Lower lobe of right lung (tissue), 2 donors: ENCODE measurements around the gene INPP4B. TPM values are rescaled to one million over a fixed set of nuclear protein-coding genes. Genes with fewer than 3 reads are reported as not detected.

Source experiments
- ATAC-seq, 2 donors: fragments of 200-7000 bp; cut with Tn5 transposase; one replicate each; pipeline ENCODE4 v1.9.1; 2020 to 2022; ENCODE audit warnings: mild to moderate bottlenecking in 2 of 2, moderate library complexity in 2 of 2
- DNase-seq: peaks from one replicate; pipeline ENCODE4 v3.0.0-alpha.2; 2020
- H3K27ac ChIP-seq: fragments of 200-600 bp; one replicate; pipeline ENCODE4 v1.8.0; 2022
- H3K27me3 ChIP-seq: fragments of 200-600 bp; one replicate; pipeline ENCODE4 v1.8.0; 2022; ENCODE audit warnings: low read depth
- H3K36me3 ChIP-seq: fragments of 200-600 bp; one replicate; pipeline ENCODE4 v1.8.0; 2022; ENCODE audit warnings: mild to moderate bottlenecking
- H3K4me1 ChIP-seq: fragments of 200-600 bp; one replicate; pipeline ENCODE4 v1.8.0; 2022
- H3K4me3 ChIP-seq: fragments of 200-600 bp; one replicate; pipeline ENCODE4 v1.8.0; 2022; ENCODE audit warnings: mild to moderate bottlenecking
- H3K9me3 ChIP-seq: fragments of 200-600 bp; one replicate; pipeline ENCODE4 v1.8.0; 2022
- CTCF ChIP-seq: fragments of 200-600 bp; IDR thresholded peaks from one replicate; pipeline ENCODE4 v1.8.0; 2022; ENCODE audit warnings: antibody characterized with exemption, mild to moderate bottlenecking
- intact Hi-C: fragments of 100-400 bp; cut with DNase I; formaldehyde crosslinking; loops from one replicate; pipeline ENCODE4 v1.11.0; 2022
- total RNA-seq: library from RNA; stranded (reverse); fragmentation: NEBNext Ultra II Directional; extraction: Animal tissue kit (Norgen Biotek cat#: 25700); gene quantifications from one replicate; pipeline ENCODE4 v1.2.1, GENCODE V29; 2021
- donor health status: DM: no; HTN: yes; CAD: no; lungs with severe emphysema.

Gene INPP4B
- total RNA-seq, 1 donor from 2014 or later = 12.1 TPM

- H3K4me3 ChIP-seq = no peak overlapping the region
- no peaks in the 10 kb centered on the region for H3K36me3 ChIP-seq
- TF ChIP-seq CTCF = no peak
- ATAC-seq (no peak), DNase-seq (no peak)
- no peaks in the 10 kb centered on the region for H3K27me3 ChIP-seq
- no peak overlapping the region for H3K27ac ChIP-seq
- intact Hi-C loops = no loop called here
- H3K9me3 ChIP-seq = no peaks in the 10 kb centered on the region
- no peaks in the 10 kb centered on the region for H3K4me1 ChIP-seq
Observed at GRCh38 chr4:142706381-142706780, 139.7 kb downstream of the INPP4B start.

- ATAC-seq = no peak
- Histone ChIP-seq H3K9me3 (no peaks in the 10 kb centered on the region), H3K4me3 (no peak overlapping the region)
Observed at GRCh38 chr4:142705820-142706219, 140.3 kb downstream of the INPP4B start.

GRCh38 chr4:142703694-142704309 lies 142.3 kb downstream of the INPP4B start:
- H3K27ac ChIP-seq = no peak overlapping the region
- no peaks in the 10 kb centered on the region for H3K36me3 ChIP-seq
- no peak overlapping the region for H3K4me3 ChIP-seq
- ATAC-seq (no peak), DNase-seq (no peak)
- no peaks in the 10 kb centered on the region for H3K4me1 ChIP-seq
- intact Hi-C loops = no loop called here
- TF ChIP-seq CTCF = no peak
- no peaks in the 10 kb centered on the region for H3K9me3 ChIP-seq
- H3K27me3 ChIP-seq = no peaks in the 10 kb centered on the region

More at GRCh38 chr4:142705820-142706219, 140.3 kb downstream of the INPP4B start:
- H3K27me3 ChIP-seq = no peaks in the 10 kb centered on the region
- intact Hi-C loops = no loop called here
- H3K4me1 ChIP-seq = no peaks in the 10 kb centered on the region
- no peak overlapping the region for H3K27ac ChIP-seq
- TF ChIP-seq CTCF = no peak
- no peak for DNase-seq
- H3K36me3 ChIP-seq = no peaks in the 10 kb centered on the region

- H3K36me3 ChIP-seq = no peaks in the 10 kb centered on the region
- H3K27ac ChIP-seq = no peak overlapping the region
- DNase-seq (no peak), ATAC-seq (no peak)
- intact Hi-C loops = no loop called here
- no peaks in the 10 kb centered on the region for H3K4me1 ChIP-seq
- H3K4me3 ChIP-seq = no peak overlapping the region
- no peaks in the 10 kb centered on the region for H3K27me3 ChIP-seq
- no peaks in the 10 kb centered on the region for H3K9me3 ChIP-seq
- TF ChIP-seq CTCF = no peak
Observed at GRCh38 chr4:142701017-142701416, 145.1 kb downstream of the INPP4B start.

- H3K4me1 ChIP-seq = no peaks in the 10 kb centered on the region
- intact Hi-C loops = no loop called here
- no peak overlapping the region for H3K27ac ChIP-seq
- DNase-seq = no peak
- H3K27me3 ChIP-seq = no peaks in the 10 kb centered on the region
- H3K36me3 ChIP-seq = no peaks in the 10 kb centered on the region
- ATAC-seq = no peak
- no peaks in the 10 kb centered on the region for H3K9me3 ChIP-seq
- H3K4me3 ChIP-seq = no peak overlapping the region
- TF ChIP-seq CTCF = no peak
Observed at GRCh38 chr4:142700531-142700930, 145.6 kb downstream of the INPP4B start.
